ENCODE results near the gene OR5J2.
"Not testable (repeated sequence)": the region's sequence is repeated elsewhere in the genome, so short reads cannot be mapped to it uniquely, and the experiment has no call there.

OR5J2 gene

DNA sequence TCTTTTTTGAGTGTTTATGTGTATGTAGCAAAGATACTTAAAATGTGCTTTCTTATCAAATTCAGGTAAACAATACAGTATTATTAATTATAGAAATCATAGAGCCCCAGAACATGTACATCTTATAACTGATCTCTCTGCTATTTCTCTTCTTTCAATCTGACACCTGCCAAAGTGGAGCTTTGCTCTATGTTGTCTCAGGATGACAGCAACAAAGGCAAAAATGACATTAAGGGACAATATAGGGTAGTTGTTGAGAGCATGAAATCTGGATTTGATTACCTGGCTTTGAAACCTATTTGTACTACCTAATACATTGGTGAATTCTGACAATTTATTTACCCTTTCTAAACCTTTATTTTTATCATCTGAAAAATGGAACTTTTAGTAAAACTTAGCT is 7.0 kb downstream of the OR5J2 start:
- no peak overlapping the region for H3K27ac ChIP-seq

DNA sequence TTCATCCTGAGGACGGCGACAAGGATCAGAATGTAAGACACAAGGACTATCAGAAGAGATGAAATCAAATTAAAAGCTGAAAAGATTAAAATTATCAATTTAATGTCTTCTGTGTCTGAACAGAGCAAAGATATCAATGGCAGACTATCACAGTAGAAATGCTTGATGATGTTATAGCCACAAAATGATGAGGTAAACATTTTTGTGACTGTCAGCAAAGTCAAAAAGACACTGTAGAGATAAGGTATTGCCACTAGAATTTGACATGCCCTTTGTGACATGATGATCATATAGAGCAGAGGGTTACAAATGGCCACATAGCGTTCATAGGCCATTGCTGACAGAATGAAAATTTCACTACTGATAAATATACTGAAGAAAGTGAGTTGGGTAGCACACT is 12.2 kb downstream of the OR5J2 start:
- no peak overlapping the region for H3K27ac ChIP-seq
- TF ChIP-seq, protein P1, sequence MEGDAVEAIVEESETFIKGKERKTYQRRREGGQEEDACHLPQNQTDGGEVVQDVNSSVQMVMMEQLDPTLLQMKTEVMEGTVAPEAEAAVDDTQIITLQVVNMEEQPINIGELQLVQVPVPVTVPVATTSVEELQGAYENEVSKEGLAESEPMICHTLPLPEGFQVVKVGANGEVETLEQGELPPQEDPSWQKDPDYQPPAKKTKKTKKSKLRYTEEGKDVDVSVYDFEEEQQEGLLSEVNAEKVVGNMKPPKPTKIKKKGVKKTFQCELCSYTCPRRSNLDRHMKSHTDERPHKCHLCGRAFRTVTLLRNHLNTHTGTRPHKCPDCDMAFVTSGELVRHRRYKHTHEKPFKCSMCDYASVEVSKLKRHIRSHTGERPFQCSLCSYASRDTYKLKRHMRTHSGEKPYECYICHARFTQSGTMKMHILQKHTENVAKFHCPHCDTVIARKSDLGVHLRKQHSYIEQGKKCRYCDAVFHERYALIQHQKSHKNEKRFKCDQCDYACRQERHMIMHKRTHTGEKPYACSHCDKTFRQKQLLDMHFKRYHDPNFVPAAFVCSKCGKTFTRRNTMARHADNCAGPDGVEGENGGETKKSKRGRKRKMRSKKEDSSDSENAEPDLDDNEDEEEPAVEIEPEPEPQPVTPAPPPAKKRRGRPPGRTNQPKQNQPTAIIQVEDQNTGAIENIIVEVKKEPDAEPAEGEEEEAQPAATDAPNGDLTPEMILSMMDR (conservative IDR thresholded peaks at IDR 0.05) = no peak

More for the DNA sequence above, 7.0 kb downstream of the OR5J2 start:
- TF ChIP-seq, protein P1 (conservative IDR thresholded peaks at IDR 0.05) = no peak

DNA sequence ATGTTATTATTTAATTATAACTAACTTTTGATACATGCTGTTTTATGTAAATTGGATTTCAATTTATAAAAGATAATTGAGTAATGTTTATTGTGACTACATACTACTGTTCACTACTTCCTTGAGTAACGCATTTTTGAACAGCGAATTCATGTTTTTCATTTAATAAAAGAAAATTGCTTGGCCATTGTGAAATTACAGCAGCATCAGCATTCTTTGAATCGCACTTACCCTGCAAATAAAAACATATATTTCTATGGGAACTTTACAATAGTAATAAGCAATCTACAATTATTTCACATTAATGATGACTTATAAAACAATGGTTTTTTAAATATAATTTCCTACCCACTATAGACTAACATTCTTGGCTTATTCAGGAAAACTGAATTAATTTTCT is 20.3 kb downstream of the OR5J2 start:
- H3K27ac ChIP-seq = no peak overlapping the region
- TF ChIP-seq, protein P1 (conservative IDR thresholded peaks at IDR 0.05) = no peak

DNA sequence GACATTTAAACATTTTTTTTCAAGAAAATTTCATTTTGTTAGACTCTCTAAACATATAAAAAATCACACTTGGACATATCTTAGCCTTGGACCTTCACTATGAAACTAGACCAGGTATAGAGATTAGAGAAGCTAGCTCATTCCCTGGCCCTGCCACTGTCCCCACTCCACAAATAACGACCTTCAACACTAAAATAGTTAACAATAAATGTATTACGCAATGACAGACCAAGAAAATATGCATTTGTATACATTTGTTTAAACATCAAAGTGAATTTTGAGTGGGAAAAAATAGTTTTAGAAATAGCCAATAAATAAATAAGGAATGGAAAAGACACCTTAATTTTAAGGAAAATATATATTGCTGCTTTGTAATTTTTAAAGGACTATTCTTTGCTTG is 20.9 kb downstream of the OR5J2 start:
- TF ChIP-seq, protein P1 (conservative IDR thresholded peaks at IDR 0.05) = no peak
- H3K27ac ChIP-seq = no peak overlapping the region

DNA sequence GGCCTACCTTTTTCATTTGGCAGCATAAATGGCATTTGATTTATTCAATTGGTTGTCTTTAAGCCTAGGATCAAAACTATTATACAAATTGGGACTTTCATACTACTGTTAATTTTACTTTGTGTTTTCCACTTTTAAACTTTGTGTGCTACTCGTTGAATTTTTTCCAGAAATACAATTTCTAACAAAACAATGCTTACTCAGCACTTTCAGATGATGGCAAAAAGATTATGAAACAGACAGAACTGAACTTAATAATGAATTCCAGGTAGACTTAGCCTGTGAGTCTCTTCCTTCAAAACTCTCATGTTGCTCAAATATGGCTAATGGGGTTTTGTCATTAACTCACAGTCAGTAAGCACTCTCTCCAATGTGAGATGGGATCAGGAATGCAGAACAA is 31.4 kb downstream of the OR5J2 start:
- TF ChIP-seq, protein P1 (conservative IDR thresholded peaks at IDR 0.05) = no peak
- H3K27ac ChIP-seq = no peak overlapping the region

DNA sequence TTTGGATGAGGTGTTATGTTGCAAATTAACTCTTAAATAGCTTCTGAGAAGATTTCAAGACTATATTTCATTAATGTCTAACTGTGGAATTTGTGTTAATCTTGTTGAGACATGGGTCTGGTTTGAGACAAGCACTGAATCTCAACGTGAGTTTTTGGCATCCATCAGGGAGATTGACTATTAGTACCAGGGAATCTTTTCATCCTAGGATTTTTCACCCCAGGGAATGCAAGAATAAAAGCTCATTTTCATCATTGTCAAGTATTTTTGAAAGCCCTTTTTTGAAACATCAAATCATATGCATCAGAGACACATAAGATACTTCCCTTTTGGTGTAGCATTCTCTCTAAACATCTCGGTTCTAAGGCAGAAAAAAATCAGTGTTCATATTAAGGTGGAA is 38.1 kb downstream of the OR5J2 start:
- H3K27ac ChIP-seq = no peak overlapping the region
- TF ChIP-seq, protein P1 (conservative IDR thresholded peaks at IDR 0.05) = no peak

DNA sequence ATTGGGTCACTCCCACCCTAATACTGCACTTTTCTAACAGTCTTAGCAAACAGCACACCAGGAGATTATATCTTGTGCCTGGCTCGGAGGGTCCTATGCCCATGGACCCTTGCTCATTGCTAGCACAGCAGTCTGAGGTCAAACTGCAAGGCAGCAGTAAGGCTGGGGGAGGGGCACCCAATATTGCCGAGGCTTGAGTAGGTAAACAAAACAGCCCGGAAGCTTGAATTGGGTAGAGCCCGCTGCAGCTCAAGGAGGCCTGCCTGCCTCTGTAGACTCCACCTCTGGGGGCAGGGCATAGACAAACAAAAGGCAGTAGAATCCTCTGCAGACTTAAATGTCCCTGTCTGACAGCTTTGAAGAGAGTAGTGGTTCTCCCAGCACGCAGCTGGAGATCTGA is 43.3 kb downstream of the OR5J2 start:
- not testable (repeated sequence) for H3K27ac ChIP-seq

Data from VCaP (cell line).